ENCODE data around the gene CSF2RB.

Gene CSF2RB

DNA sequence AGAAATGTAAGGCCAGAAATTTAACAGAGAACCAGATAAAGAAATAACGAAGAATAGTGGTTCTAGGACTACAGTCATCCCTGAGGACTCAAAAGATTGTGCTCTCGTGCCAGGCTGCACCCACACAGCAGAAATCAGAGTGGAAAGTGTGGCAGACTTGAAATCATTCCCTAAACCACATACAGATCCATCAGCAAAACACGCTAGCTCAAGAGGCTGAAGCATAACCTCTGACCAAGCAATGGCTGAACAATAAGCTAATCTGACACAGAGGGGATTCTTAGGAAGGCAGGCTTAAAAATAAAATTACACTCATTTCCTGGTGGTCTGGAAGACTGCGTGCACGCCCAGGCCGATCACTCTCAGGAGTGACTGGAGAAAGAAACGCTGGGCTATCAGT lies 33.7 kb upstream of the CSF2RB start:
- H3K79me2 ChIP-seq = no peaks in the 10 kb centered on the region
- H3K27ac ChIP-seq = no peak overlapping the region
- no peak overlapping the region for H3K9ac ChIP-seq
- H3K27me3 ChIP-seq (ENCODE audit: control insufficient read depth, insufficient read depth, low read length) = no peaks in the 10 kb centered on the region
- TF ChIP-seq, protein P1, sequence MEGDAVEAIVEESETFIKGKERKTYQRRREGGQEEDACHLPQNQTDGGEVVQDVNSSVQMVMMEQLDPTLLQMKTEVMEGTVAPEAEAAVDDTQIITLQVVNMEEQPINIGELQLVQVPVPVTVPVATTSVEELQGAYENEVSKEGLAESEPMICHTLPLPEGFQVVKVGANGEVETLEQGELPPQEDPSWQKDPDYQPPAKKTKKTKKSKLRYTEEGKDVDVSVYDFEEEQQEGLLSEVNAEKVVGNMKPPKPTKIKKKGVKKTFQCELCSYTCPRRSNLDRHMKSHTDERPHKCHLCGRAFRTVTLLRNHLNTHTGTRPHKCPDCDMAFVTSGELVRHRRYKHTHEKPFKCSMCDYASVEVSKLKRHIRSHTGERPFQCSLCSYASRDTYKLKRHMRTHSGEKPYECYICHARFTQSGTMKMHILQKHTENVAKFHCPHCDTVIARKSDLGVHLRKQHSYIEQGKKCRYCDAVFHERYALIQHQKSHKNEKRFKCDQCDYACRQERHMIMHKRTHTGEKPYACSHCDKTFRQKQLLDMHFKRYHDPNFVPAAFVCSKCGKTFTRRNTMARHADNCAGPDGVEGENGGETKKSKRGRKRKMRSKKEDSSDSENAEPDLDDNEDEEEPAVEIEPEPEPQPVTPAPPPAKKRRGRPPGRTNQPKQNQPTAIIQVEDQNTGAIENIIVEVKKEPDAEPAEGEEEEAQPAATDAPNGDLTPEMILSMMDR (IDR thresholded peaks at IDR 0.05) = no peak
- no peaks in the 10 kb centered on the region for H3K4me1 ChIP-seq
- H3K9me3 ChIP-seq (ENCODE audit: control insufficient read depth, low read length) = no peaks in the 10 kb centered on the region
- no peak overlapping the region for H2AFZ ChIP-seq
- no peaks in the 10 kb centered on the region for H3K36me3 ChIP-seq (ENCODE audit: control insufficient read depth, insufficient read depth, low read length)
- no peak overlapping the region for H3K4me3 ChIP-seq (ENCODE audit: low read depth, low read length)
- H3K4me2 ChIP-seq (ENCODE audit: low read length) = no peak overlapping the region

DNA sequence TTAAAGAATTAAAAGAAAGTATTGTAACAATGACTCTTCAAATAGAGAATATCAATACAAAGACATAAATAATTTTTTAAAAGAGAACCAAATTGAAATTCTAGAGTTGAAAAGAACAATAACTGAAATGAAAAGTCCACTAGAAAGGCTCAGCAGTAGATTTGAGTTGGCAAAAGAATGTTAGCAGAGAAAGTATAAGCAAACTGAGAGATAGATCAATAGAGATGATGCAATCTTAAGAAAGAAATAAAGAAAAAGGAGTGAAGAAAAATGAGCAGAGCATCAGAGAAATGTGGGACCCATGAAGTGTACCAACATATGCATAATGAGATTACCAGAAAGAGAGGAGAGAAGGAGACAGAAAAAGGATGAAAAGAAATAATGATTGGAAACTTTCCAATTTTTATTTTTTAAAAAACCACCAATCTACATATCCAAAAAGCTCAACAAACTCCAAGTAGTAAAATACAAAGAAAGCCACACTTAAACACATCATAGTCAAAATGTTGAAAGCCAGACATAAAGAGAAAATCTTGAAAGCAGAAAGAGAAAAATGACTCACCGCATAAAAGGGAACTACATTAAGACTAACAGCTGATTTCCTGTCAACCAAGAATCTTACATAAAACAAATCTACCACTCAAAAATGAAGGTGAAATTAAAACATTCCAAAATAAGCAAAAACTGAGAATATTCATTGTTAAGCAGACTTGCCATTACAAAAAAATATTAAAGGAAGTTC lies 31.8 kb upstream of the CSF2RB start:
- Histone ChIP-seq H3K27ac (no peak overlapping the region), H3K4me3 (ENCODE audit: low read depth, low read length) (no peak overlapping the region), H2AFZ (no peak overlapping the region), H3K4me1 (no peaks in the 10 kb centered on the region), H3K79me2 (no peaks in the 10 kb centered on the region), H3K9ac (no peak overlapping the region), H3K9me3 (ENCODE audit: control insufficient read depth, low read length) (no peaks in the 10 kb centered on the region), H3K27me3 (ENCODE audit: control insufficient read depth, insufficient read depth, low read length) (no peaks in the 10 kb centered on the region), H3K36me3 (ENCODE audit: control insufficient read depth, insufficient read depth, low read length) (no peaks in the 10 kb centered on the region), H3K4me2 (ENCODE audit: low read length) (no peak overlapping the region)
- TF ChIP-seq, protein P1 (IDR thresholded peaks at IDR 0.05) = no peak

GRCh38 chr22:36884349-36885158 lies 28.9 kb upstream of the CSF2RB start:
- H2AFZ ChIP-seq = no peak overlapping the region
- no peak overlapping the region for H3K9ac ChIP-seq
- TF ChIP-seq, protein P1 (IDR thresholded peaks at IDR 0.05) = no peak
- H3K79me2 ChIP-seq = no peaks in the 10 kb centered on the region
- no peak overlapping the region for H3K27ac ChIP-seq
- no peak overlapping the region for H3K4me2 ChIP-seq (ENCODE audit: low read length)
- no peaks in the 10 kb centered on the region for H3K4me1 ChIP-seq
- H3K4me3 ChIP-seq (ENCODE audit: low read depth, low read length) = no peak overlapping the region
- no peaks in the 10 kb centered on the region for H3K9me3 ChIP-seq (ENCODE audit: control insufficient read depth, low read length)
- H3K36me3 ChIP-seq (ENCODE audit: control insufficient read depth, insufficient read depth, low read length) = no peaks in the 10 kb centered on the region
- H3K27me3 ChIP-seq (ENCODE audit: control insufficient read depth, insufficient read depth, low read length) = no peaks in the 10 kb centered on the region

DNA sequence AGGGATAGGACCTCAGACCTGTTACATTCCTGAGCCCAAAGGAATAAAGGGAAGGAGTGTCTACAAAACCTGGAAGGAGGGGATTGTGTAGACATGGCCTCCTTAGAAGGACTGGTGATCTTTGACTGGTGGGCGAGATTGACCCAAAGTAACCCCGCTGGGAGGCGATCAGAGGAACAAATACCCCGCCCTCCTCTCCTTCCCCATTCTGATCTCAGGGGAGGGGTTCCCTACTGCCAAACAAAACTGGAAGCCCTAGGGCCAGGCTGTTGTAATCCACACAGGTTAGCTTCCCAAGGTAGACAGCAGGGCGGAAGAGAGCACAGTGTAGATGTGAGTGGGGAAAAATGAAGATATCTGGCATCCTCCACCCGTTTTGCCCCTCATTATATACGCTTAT lies 28.0 kb upstream of the CSF2RB start:
- TF ChIP-seq, protein P1 (IDR thresholded peaks at IDR 0.05) = no peak
- H3K9me3 ChIP-seq (ENCODE audit: control insufficient read depth, low read length) = no peaks in the 10 kb centered on the region
- H3K9ac ChIP-seq = no peak overlapping the region
- H3K4me2 ChIP-seq (ENCODE audit: low read length) = no peak overlapping the region
- H3K27ac ChIP-seq = no peak overlapping the region
- H3K36me3 ChIP-seq (ENCODE audit: control insufficient read depth, insufficient read depth, low read length) = no peaks in the 10 kb centered on the region
- H3K79me2 ChIP-seq = no peaks in the 10 kb centered on the region
- no peaks in the 10 kb centered on the region for H3K4me1 ChIP-seq
- no peaks in the 10 kb centered on the region for H3K27me3 ChIP-seq (ENCODE audit: control insufficient read depth, insufficient read depth, low read length)
- no peak overlapping the region for H2AFZ ChIP-seq
- H3K4me3 ChIP-seq (ENCODE audit: low read depth, low read length) = no peak overlapping the region
